Left colon (tissue), 2 donors: ENCODE measurements around the gene FBXL7. TPM values are rescaled to one million over a fixed set of nuclear protein-coding genes. Genes with fewer than 3 reads are reported as not detected.

Source experiments
- ATAC-seq: fragments of 200-7000 bp; cut with Tn5 transposase; one replicate; pipeline ENCODE4 v1.9.1; 2020; ENCODE audit warnings: mild to moderate bottlenecking, moderate library complexity
- DNase-seq, 2 donors: peaks; one replicate each; pipeline ENCODE4 v3.0.0-alpha.2; 2020
- intact Hi-C, 2 donors: fragments of 100-400 bp; cut with DNase I in 1 of 2; cut with micrococcal nuclease in 1 of 2; formaldehyde crosslinking; loops; one replicate each; pipeline versions ENCODE4 v1.11.2 to v1.14.0; 2022; cut with DNase I, micrococcal nuclease
- total RNA-seq, 2 donors: library from RNA; stranded (reverse); fragmentation: NEBNext Ultra II Directional; extraction: Animal tissue kit (Norgen Biotek cat#: 25700); gene quantifications; one replicate each; pipeline ENCODE4 v1.2.1, GENCODE V29; 2021
- donor health status: DM: no; HTN: no; CAD: no.
- donor health status: DM: yes; HTN: yes; CAD: no.

Gene FBXL7
- total RNA-seq, 2 donors from 2014 or later: 1.6 to 3.6 TPM

GRCh38 chr5:15806613-15807012 is 306.6 kb downstream of the FBXL7 start:
- DNase-seq (no peak), ATAC-seq (no peak)
- intact Hi-C loops: no loop called here

GRCh38 chr5:15807248-15807647 is 307.3 kb downstream of the FBXL7 start:
- DNase-seq (no peak), ATAC-seq (no peak)
- intact Hi-C loops: no loop called here

GRCh38 chr5:15807871-15808270 is 307.9 kb downstream of the FBXL7 start:
- DNase-seq: no peak
- no peak for ATAC-seq
- intact Hi-C loops: no loop called here

GRCh38 chr5:15808577-15808976 is 308.6 kb downstream of the FBXL7 start:
- DNase-seq: no peak
- intact Hi-C loops: no loop called here
- ATAC-seq: no peak

GRCh38 chr5:15819617-15820016 is 319.6 kb downstream of the FBXL7 start:
- DNase-seq: no peak
- intact Hi-C loops: loop anchor here in 1 of 2 donors (10.0 kb wide), 1 partner anchor 705 kb away; no protein-coding TSS in a partner anchor
- ATAC-seq: no peak

GRCh38 chr5:15821506-15821905 is 321.5 kb downstream of the FBXL7 start:
- ATAC-seq: no peak
- intact Hi-C loops: loop anchor here in 1 of 2 donors (10.0 kb wide), 1 partner anchor 707 kb away; no protein-coding TSS in a partner anchor
- no peak for DNase-seq

GRCh38 chr5:15823398-15823797 is 323.4 kb downstream of the FBXL7 start:
- intact Hi-C loops: loop anchor here in 1 of 2 donors (10.0 kb wide), 1 partner anchor 709 kb away; no protein-coding TSS in a partner anchor
- ATAC-seq: no peak

GRCh38 chr5:15827741-15828140 is 327.8 kb downstream of the FBXL7 start:
- ATAC-seq: no peak

More at GRCh38 chr5:15823398-15823797, 323.4 kb downstream of the FBXL7 start:
- no peak for DNase-seq

GRCh38 chr5:15831408-15831807 is 331.4 kb downstream of the FBXL7 start:
- ATAC-seq: no peak
- no peak for DNase-seq
- intact Hi-C loops: no loop called here

More at GRCh38 chr5:15827741-15828140, 327.8 kb downstream of the FBXL7 start:
- intact Hi-C loops: loop anchor here in 1 of 2 donors (10.0 kb wide), 1 partner anchor 713 kb away; no protein-coding TSS in a partner anchor
- no peak for DNase-seq

GRCh38 chr5:15833365-15833764 is 333.4 kb downstream of the FBXL7 start:
- intact Hi-C loops: no loop called here
- no peak for ATAC-seq
- DNase-seq: no peak

GRCh38 chr5:15834596-15835245 is 334.7 kb downstream of the FBXL7 start:
- intact Hi-C loops: no loop called here
- DNase-seq (no peak), ATAC-seq (no peak)

- intact Hi-C loops: no loop called here
- no peak for ATAC-seq
- DNase-seq: no peak
These were observed 335.5 kb downstream of the FBXL7 start for GRCh38 chr5:15835514-15835913.

GRCh38 chr5:15837551-15838289 is 337.7 kb downstream of the FBXL7 start:
- ATAC-seq (no peak), DNase-seq (no peak)
- intact Hi-C loops: no loop called here

GRCh38 chr5:15844253-15844652 is 344.3 kb downstream of the FBXL7 start:
- intact Hi-C loops: no loop called here
- no peak for DNase-seq
- ATAC-seq: no peak

- DNase-seq (no peak), ATAC-seq (no peak)
- intact Hi-C loops: no loop called here
These were observed 344.9 kb downstream of the FBXL7 start for GRCh38 chr5:15844871-15845270.

- DNase-seq: no peak
- intact Hi-C loops: no loop called here
- no peak for ATAC-seq
These were observed 350.6 kb downstream of the FBXL7 start for GRCh38 chr5:15850536-15850935.

- intact Hi-C loops: no loop called here
- DNase-seq: no peak
- ATAC-seq: no peak
These were observed 351.0 kb downstream of the FBXL7 start for GRCh38 chr5:15850939-15851341.

GRCh38 chr5:15852217-15852616 is 352.2 kb downstream of the FBXL7 start:
- intact Hi-C loops: no loop called here
- DNase-seq: no peak
- no peak for ATAC-seq

- DNase-seq (no peak), ATAC-seq (no peak)
- intact Hi-C loops: no loop called here
These were observed 353.0 kb downstream of the FBXL7 start for GRCh38 chr5:15852949-15853348.

- DNase-seq (no peak), ATAC-seq (no peak)
- intact Hi-C loops: no loop called here
These were observed 358.3 kb downstream of the FBXL7 start for GRCh38 chr5:15858326-15858725.
